ENCODE measurements around the gene CEP55. TPM values are rescaled to one million over a fixed set of nuclear protein-coding genes. Genes with fewer than 3 reads are reported as not detected.
A peak's percentile ranks its signal among the peaks of the same experiment; 100 is the strongest.

CEP55 gene
- total RNA-seq, 1 experiment from 2014 or later, result 17.3 TPM

DNA sequence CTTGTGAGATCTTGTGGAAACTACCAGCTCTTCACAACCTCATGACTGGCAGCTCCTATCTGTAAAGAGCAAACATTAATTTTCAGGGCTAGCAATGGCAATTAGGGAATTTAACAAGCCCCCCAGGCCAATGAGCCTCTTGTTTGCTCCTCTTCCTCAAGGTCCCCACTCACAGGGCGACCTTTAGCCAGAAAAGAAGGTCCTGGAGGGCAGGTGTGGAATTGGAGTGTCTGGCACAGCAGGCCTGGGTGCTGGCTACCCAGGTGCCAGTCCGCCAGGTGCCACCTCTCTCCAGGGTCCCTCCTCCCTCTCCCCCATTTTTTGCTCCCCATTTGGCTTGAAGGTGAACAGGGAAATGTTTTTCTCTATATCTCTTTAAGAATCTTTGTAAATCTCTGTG is 1.9 kb upstream of the CEP55 start:
- Mint-ChIP-seq H3K27ac (no peak overlapping the region), H3K27me3 (ENCODE audit: low read depth) (peaks cover 17% of the 10 kb centered on the region), H3K4me3 (no peak overlapping the region), H3K9me3 (no peaks in the 10 kb centered on the region), H3K4me1 (peaks cover 25% of the 10 kb centered on the region), H3K36me3 (no peaks in the 10 kb centered on the region)
- CTCF ChIA-PET, result interaction anchor here (0.8 to 2.7 kb wide), 3 partner anchors 12 to 118 kb away, joined by 3 to 17 read pairs (median 3); partner anchors contain the start of gene MYOF
- POLR2A ChIA-PET, result interaction anchor here (0.6 kb wide), 1 partner anchor 88 kb away, joined by 3 read pairs; no protein-coding TSS in a partner anchor
- DNase-seq (ENCODE audit: low spot score) (no peak), ATAC-seq (no peak)
- no peak for TF ChIP-seq ZNF317 (CRISPR knock-in tag; IDR thresholded peaks at IDR 0.05; ENCODE audit: borderline replicate concordance, low read depth)
- TF ChIP-seq USF1 (CRISPR knock-in tag; IDR thresholded peaks at IDR 0.05), result no peak
- TF ChIP-seq NFE2L1 (CRISPR knock-in tag; IDR thresholded peaks at IDR 0.05), result no peak
- no peak for TF ChIP-seq TP53 (CRISPR knock-in tag; IDR thresholded peaks at IDR 0.05)

DNA sequence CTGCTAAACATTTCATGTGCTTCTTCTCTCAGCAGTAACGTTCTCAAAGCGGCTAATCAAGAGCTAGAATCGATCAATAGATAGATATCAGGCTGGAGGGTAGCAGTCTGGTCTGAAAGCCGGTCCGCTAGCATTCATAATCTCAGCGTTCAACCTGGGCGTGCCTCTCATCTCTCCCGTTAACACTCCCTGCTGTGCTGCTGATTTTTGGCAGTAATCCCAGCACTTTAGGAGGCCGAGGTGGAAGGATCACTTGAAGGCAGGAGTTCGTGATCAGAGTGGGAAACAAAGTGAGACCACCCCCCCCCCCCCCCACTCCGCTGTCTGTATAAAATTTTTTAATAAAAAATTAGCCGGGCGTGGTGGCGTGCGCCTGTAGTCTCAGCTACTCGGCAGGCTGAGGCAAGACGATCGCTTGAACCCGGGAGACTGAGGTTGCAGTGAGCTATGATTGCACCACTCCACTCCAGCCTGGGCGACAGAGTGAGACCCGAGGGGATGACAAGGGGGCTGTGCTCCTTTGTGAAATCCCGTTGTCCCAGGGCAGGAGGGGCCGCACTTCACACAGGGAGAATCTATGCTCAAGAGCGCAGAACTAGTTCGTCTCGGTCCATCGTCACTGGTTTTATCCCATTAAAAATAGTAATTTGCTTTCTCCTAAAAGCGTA is 624 bp upstream of the CEP55 start:
- POLR2A ChIA-PET, result interaction anchor here (0.7 kb wide), 1 partner anchor 19 kb away, joined by 5 read pairs; no protein-coding TSS in a partner anchor
- TF ChIP-seq USF1 (CRISPR knock-in tag; IDR thresholded peaks at IDR 0.05), result no peak
- TF ChIP-seq, protein P1, sequence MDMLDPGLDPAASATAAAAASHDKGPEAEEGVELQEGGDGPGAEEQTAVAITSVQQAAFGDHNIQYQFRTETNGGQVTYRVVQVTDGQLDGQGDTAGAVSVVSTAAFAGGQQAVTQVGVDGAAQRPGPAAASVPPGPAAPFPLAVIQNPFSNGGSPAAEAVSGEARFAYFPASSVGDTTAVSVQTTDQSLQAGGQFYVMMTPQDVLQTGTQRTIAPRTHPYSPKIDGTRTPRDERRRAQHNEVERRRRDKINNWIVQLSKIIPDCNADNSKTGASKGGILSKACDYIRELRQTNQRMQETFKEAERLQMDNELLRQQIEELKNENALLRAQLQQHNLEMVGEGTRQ (CRISPR knock-in tag; IDR thresholded peaks at IDR 0.05), result no peak
- 0 out of 2 replicates have a peak, but pooled peaks have one; percentile 44 for TF ChIP-seq ZNF121 (CRISPR knock-in tag; IDR thresholded peaks at IDR 0.05)
- peaks cover 17% of the 10 kb centered on the region for H3K27me3 Mint-ChIP-seq (ENCODE audit: low read depth)

GRCh38 chr10:93498166-93498565 is 1.8 kb downstream of the CEP55 start:
- Mint-ChIP-seq H3K9me3 (no peaks in the 10 kb centered on the region), H3K4me3 (peak overlapping the region; percentile 92), H3K4me1 (peaks cover 25% of the 10 kb centered on the region), H3K27me3 (ENCODE audit: low read depth) (peaks cover 17% of the 10 kb centered on the region), H3K36me3 (peaks cover 16% of the 10 kb centered on the region), H3K27ac (no peak overlapping the region)
- TF ChIP-seq, protein P2, sequence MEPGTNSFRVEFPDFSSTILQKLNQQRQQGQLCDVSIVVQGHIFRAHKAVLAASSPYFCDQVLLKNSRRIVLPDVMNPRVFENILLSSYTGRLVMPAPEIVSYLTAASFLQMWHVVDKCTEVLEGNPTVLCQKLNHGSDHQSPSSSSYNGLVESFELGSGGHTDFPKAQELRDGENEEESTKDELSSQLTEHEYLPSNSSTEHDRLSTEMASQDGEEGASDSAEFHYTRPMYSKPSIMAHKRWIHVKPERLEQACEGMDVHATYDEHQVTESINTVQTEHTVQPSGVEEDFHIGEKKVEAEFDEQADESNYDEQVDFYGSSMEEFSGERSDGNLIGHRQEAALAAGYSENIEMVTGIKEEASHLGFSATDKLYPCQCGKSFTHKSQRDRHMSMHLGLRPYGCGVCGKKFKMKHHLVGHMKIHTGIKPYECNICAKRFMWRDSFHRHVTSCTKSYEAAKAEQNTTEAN (CRISPR knock-in tag; IDR thresholded peaks at IDR 0.05), result no peak
- POLR2A ChIA-PET, result no interaction called here
- CTCF ChIA-PET, result interaction anchor here (0.8 kb wide), 1 partner anchor 122 kb away, joined by 3 read pairs; no protein-coding TSS in a partner anchor
- DNase-seq (ENCODE audit: low spot score), result no peak
- ATAC-seq, result no peak

More for the DNA sequence above, 624 bp upstream of the CEP55 start:
- Mint-ChIP-seq H3K36me3 (peaks cover 11% of the 10 kb centered on the region; the same call in 1 of the 2 replicates), H3K4me3 (peak overlapping the region; percentile 92), H3K27ac (no peak overlapping the region), H3K4me1 (peaks cover 25% of the 10 kb centered on the region), H3K9me3 (no peaks in the 10 kb centered on the region)
- ATAC-seq (peak; percentile 57), DNase-seq (ENCODE audit: low spot score) (peak; percentile 28)
- CTCF ChIA-PET, result interaction anchor here (0.6 to 2.7 kb wide), 6 partner anchors 13 to 148 kb away, joined by 5 to 17 read pairs (median 7); partner anchors contain the start of gene MYOF

- peaks cover 37% of the 10 kb centered on the region for H3K36me3 Mint-ChIP-seq
- no peak overlapping the region for H3K27ac Mint-ChIP-seq
- TF ChIP-seq, protein P1 (CRISPR knock-in tag; IDR thresholded peaks at IDR 0.05), result no peak
- TF ChIP-seq ZNF281 (CRISPR knock-in tag; IDR thresholded peaks at IDR 0.05) (no peak), MAX (CRISPR knock-in tag; IDR thresholded peaks at IDR 0.05) (no peak), MXD4 (CRISPR knock-in tag; IDR thresholded peaks at IDR 0.05; ENCODE audit: borderline replicate concordance) (no peak), ATF6 (CRISPR knock-in tag; IDR thresholded peaks at IDR 0.05) (no peak)
- ChIA-PET POLR2A (no interaction called here), CTCF (interaction anchor here (0.6 to 1.9 kb wide), 3 partner anchors 53 to 126 kb away, joined by 3 to 6 read pairs (median 3); no protein-coding TSS in a partner anchor)
- no peak for ATAC-seq
- H3K4me3 Mint-ChIP-seq, result no peak overlapping the region
- H3K9me3 Mint-ChIP-seq, result no peaks in the 10 kb centered on the region
- peaks cover 19% of the 10 kb centered on the region for H3K4me1 Mint-ChIP-seq
- H3K27me3 Mint-ChIP-seq (ENCODE audit: low read depth), result no peaks in the 10 kb centered on the region
- DNase-seq (ENCODE audit: low spot score), result no peak
Observed at GRCh38 chr10:93501650-93502049, 5.2 kb downstream of the CEP55 start.
